Nephron (organoid): ENCODE measurements around the gene FAT1.

Experiments used
- H3K27ac Mint-ChIP-seq, 3 experiments: 2 replicates each; pipeline ENCODE4 v1.8.0; 2020; ENCODE audit warnings: mixed read lengths in 3 of 3, mild to moderate bottlenecking in 2 of 3, moderate library complexity in 1 of 3
- H3K27me3 Mint-ChIP-seq: 2 replicates; pipeline ENCODE4 v1.8.0; 2021; ENCODE audit warnings: low read depth, mild to moderate bottlenecking, moderate library complexity, mixed read lengths
- H3K36me3 Mint-ChIP-seq: 2 replicates; pipeline ENCODE4 v1.8.0; 2020; ENCODE audit warnings: low read depth, mixed read lengths
- H3K4me1 Mint-ChIP-seq: 2 replicates; pipeline ENCODE4 v1.8.0; 2020; ENCODE audit warnings: mixed read lengths
- H3K4me3 Mint-ChIP-seq, 3 experiments: 2 replicates each; pipeline ENCODE4 v1.8.0; 2020; ENCODE audit warnings: mild to moderate bottlenecking in 3 of 3, mixed read lengths in 3 of 3, moderate library complexity in 2 of 3
- H3K9me3 Mint-ChIP-seq: 2 replicates; pipeline ENCODE4 v1.8.0; 2020; ENCODE audit warnings: mixed read lengths
- TF ChIP-seq, protein P1 (sequence below), 3 experiments: fragments of 200-600 bp; sonication (generic); IDR thresholded peaks; one replicate each; pipeline ENCODE4 v1.5.0; 2021; ENCODE audit warnings: antibody characterized with exemption in 3 of 3; ENCODE audit not compliant: unreplicated experiment in 3 of 3

FAT1 gene

DNA sequence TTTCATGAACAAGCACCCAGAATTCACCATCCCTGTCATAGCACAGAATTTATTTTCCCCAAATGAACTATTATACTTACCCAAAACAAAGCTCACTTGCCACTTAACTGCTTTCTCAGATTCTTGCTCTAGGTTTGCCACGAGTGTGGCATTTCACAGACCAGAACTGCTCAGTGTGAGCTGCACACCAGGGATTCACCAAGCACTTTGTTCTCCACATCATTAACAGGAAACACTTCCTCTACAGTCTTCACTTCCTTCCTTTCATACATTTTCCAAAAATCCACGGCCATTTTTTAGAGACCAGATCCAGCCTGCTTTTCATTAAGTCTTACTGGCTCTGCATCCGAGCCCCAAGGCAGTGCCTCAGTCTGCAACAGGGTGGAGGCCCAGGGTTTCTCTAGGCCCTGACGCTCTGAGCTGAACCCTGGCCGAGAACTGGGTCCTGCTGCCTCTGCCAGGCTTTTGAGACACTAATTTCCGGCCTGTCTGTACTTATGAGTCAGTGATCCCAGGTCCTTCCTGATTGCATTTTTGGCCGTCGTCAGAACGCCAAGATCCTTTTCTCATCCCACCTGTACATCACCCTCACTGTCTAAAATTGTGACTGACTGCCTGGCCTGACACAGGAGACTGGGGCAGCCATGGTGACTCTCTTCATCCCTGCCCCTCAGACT lies 100.7 kb downstream of the FAT1 start:
- H3K27me3 Mint-ChIP-seq, result no peaks in the 10 kb centered on the region
- H3K4me3 Mint-ChIP-seq, result no peak overlapping the region
- peaks cover 18% of the 10 kb centered on the region for H3K4me1 Mint-ChIP-seq
- peaks cover 85% of the 10 kb centered on the region for H3K36me3 Mint-ChIP-seq
- TF ChIP-seq, protein P1, sequence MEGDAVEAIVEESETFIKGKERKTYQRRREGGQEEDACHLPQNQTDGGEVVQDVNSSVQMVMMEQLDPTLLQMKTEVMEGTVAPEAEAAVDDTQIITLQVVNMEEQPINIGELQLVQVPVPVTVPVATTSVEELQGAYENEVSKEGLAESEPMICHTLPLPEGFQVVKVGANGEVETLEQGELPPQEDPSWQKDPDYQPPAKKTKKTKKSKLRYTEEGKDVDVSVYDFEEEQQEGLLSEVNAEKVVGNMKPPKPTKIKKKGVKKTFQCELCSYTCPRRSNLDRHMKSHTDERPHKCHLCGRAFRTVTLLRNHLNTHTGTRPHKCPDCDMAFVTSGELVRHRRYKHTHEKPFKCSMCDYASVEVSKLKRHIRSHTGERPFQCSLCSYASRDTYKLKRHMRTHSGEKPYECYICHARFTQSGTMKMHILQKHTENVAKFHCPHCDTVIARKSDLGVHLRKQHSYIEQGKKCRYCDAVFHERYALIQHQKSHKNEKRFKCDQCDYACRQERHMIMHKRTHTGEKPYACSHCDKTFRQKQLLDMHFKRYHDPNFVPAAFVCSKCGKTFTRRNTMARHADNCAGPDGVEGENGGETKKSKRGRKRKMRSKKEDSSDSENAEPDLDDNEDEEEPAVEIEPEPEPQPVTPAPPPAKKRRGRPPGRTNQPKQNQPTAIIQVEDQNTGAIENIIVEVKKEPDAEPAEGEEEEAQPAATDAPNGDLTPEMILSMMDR (IDR thresholded peaks at IDR 0.05; ENCODE audit: unreplicated experiment in 3 of 3), result no peak
- H3K9me3 Mint-ChIP-seq, result no peaks in the 10 kb centered on the region
- peak overlapping the region in 1 of 3 experiments; percentile 2 for H3K27ac Mint-ChIP-seq

- Mint-ChIP-seq H3K27ac (no peak overlapping the region), H3K4me1 (peaks cover 18% of the 10 kb centered on the region), H3K36me3 (peaks cover 82% of the 10 kb centered on the region), H3K9me3 (no peaks in the 10 kb centered on the region), H3K27me3 (no peaks in the 10 kb centered on the region), H3K4me3 (no peak overlapping the region)
- TF ChIP-seq, protein P1 (IDR thresholded peaks at IDR 0.05; ENCODE audit: unreplicated experiment in 3 of 3), result no peak
These were observed 101.6 kb downstream of the FAT1 start for GRCh38 chr4:186621959-186622553.

- Mint-ChIP-seq H3K4me1 (peaks cover 12% of the 10 kb centered on the region), H3K9me3 (no peaks in the 10 kb centered on the region), H3K27ac (no peak overlapping the region), H3K36me3 (peaks cover 96% of the 10 kb centered on the region), H3K4me3 (no peak overlapping the region), H3K27me3 (no peaks in the 10 kb centered on the region)
- TF ChIP-seq, protein P1 (IDR thresholded peaks at IDR 0.05; ENCODE audit: unreplicated experiment in 3 of 3), result no peak
These were observed 104.6 kb downstream of the FAT1 start for GRCh38 chr4:186619088-186619487.

- H3K27me3 Mint-ChIP-seq, result no peaks in the 10 kb centered on the region
- peaks cover 6% of the 10 kb centered on the region for H3K4me1 Mint-ChIP-seq
- no peak overlapping the region for H3K4me3 Mint-ChIP-seq
- H3K36me3 Mint-ChIP-seq, result peaks cover 91% of the 10 kb centered on the region
- no peak overlapping the region for H3K27ac Mint-ChIP-seq
- TF ChIP-seq, protein P1 (IDR thresholded peaks at IDR 0.05; ENCODE audit: unreplicated experiment in 3 of 3), result no peak
- no peaks in the 10 kb centered on the region for H3K9me3 Mint-ChIP-seq
These were observed 105.7 kb downstream of the FAT1 start for GRCh38 chr4:186617921-186618320.

DNA sequence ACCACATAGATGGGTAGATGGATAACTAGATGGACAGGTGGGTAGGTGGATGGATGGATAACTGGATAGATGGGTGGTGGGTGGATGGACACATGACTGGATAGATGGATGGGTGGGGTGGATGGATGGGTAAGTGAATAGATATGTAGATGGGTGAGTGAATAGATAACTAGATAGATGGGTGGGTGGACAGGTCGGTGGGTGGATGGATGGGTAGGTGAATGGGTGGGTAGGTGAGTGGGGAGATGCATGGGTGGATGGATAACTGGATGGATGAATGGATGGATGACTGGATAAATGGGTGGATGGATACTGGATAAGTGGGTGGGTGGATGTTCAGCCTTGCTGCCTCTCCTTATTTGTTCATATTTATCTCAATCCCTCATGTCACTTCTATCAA lies 116.2 kb downstream of the FAT1 start:
- TF ChIP-seq, protein P1 (IDR thresholded peaks at IDR 0.05; ENCODE audit: unreplicated experiment in 3 of 3), result no peak
- Mint-ChIP-seq H3K27me3 (no peaks in the 10 kb centered on the region), H3K27ac (no peak overlapping the region), H3K9me3 (no peaks in the 10 kb centered on the region), H3K4me1 (peaks cover 29% of the 10 kb centered on the region), H3K36me3 (peaks cover 87% of the 10 kb centered on the region), H3K4me3 (no peak overlapping the region)

DNA sequence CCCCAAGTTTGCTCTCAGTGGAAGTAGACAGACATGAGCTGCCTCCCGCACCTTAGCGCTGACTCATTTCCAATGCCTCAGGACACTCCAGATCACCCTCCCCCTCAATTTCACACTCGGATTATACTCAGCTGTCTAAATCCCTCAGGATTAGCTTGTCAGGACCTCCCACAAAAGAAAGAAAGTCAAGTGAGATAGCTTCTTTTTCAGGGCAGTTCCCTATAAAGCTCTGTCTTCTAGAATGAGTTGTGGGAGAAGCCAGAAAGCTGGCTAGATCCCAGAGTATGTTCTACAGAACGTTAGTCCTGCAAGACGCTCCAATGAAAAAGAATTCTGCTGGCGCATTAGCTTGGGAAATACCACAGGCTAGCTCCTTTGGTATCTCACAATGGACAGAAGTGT lies 117.1 kb downstream of the FAT1 start:
- Mint-ChIP-seq H3K36me3 (peaks cover 95% of the 10 kb centered on the region), H3K9me3 (no peaks in the 10 kb centered on the region), H3K4me1 (peaks cover 29% of the 10 kb centered on the region), H3K27ac (peak overlapping the region in 1 of 3 experiments; percentile 15), H3K27me3 (no peaks in the 10 kb centered on the region), H3K4me3 (no peak overlapping the region)
- TF ChIP-seq, protein P1 (IDR thresholded peaks at IDR 0.05; ENCODE audit: unreplicated experiment in 3 of 3), result no peak
